Stimulated activated CD8-positive, alpha-beta memory T cell treated with anti-CD3 and anti-CD28 coated beads, Interleukin-4, amount 100 ng/mL, for 1 hour (primary cell): ENCODE measurements around the gene LHFPL2.
"Not testable (repeated sequence)": the region's sequence is repeated elsewhere in the genome, so short reads cannot be mapped to it uniquely, and the experiment has no call there.

Experiments
- DNase-seq, 2 donors: peaks; one replicate each; pipeline ENCODE4 v3.0.0-alpha.2; 2020; ENCODE audit warnings: low read depth in 2 of 2, low spot score in 1 of 2

Gene LHFPL2, protein sequence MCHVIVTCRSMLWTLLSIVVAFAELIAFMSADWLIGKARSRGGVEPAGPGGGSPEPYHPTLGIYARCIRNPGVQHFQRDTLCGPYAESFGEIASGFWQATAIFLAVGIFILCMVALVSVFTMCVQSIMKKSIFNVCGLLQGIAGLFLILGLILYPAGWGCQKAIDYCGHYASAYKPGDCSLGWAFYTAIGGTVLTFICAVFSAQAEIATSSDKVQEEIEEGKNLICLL

DNA sequence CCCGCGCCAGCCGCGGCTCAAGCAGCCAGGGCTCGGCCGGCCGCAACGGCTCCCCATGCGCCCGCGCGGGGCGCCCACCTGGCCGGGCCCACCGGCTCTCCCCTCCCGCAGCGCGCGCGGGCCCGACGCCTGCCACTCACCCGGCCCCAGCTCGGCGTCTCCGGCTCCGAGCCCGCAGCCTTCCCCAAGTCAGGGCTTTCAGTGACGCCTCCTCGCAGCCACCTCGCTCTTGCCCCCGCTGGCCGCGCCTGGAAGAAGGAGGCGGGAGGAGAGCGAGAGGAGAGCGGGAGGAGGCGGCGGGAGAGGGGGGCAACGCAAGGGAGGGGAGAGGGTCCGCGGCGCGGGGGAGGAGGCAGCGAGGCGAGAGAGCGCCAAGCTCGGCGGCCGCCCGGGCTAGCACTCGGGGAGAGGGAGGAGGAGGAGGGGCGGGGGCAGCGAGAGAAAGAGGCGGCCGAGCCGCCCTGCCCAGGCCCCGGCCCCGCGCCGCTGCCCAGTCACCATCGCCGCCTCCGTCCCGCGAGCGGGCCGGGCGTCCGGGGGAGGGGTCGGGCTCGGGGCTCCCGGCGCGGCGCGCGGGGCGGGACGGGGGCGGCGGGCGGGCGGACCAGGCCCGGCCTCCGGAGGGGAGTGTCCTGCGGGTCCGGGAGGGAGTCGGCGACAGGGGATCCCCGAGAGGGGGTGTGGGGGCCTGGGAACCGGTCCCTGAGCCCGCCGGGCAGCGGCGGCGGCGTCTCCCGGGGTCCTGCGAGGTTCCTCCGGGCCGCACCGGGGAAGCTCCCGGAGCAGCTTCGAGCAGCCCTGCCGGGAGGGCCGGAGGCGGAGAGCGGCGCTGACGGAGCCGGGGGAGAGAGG is at the start of gene LHFPL2:
Gene LHFPL2, minus strand, starts transcription at position 414 of the 852 bp plus-strand sequence. CDS start 138,559 bp downstream, outside the sequence.
- no peak for DNase-seq

DNA sequence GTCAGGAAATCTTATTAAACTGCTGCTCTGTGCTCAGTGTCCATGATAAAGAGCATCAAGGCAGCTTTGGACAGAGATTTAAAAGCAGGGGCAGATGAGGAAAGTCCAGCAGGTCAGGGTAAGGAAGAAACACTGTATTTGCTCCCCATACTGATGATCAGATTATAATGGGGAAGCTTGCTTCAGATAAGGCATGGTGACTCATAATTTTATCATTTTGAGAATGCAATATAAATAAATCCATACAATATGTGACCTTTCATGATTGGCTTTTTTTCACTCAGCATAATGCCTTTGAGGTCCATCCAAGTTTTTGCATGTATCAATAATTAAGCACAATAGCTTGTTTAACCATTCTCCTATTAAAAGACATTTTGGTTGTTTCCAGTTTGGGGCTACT is 48.1 kb upstream of the LHFPL2 start:
- no peak for DNase-seq

DNA sequence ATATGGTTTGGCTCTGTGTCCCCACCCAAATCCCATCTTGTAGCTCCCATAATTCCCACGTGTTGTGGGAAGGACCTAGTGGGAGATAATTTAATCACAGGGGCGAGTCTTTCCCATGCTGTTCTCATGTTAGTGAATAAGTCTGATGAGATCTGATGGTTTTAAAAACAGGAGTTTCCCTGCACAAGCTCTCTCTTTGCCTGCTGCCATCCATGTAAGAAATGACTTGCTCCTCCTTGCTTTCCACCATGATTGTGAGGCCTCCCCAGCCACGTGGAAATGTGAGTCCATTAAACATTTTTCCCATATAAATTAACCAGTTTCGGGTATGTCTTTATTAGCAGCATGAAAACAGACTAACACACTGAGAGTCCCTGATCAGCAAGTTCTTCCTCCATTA is 47.5 kb upstream of the LHFPL2 start:
- not testable (repeated sequence) for DNase-seq

DNA sequence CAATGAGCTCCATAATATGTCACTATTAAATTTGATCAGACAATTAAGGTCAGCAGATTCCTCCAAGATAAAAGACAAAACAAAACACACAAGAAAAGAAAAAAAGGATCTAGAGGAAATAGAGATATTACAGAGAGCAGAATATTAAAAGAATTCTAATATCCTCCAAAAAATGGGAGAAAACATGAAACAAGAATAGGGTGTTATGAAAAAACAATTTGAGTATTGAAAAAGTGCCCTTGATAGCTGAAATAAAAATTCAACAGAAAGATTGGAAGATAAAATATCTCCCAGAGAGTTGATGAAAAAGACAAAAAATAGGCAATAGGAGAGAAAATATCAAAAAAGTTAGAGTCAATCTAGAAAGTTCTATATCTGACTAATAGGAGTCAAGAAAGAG is 44.8 kb upstream of the LHFPL2 start:
- DNase-seq, result no peak

DNA sequence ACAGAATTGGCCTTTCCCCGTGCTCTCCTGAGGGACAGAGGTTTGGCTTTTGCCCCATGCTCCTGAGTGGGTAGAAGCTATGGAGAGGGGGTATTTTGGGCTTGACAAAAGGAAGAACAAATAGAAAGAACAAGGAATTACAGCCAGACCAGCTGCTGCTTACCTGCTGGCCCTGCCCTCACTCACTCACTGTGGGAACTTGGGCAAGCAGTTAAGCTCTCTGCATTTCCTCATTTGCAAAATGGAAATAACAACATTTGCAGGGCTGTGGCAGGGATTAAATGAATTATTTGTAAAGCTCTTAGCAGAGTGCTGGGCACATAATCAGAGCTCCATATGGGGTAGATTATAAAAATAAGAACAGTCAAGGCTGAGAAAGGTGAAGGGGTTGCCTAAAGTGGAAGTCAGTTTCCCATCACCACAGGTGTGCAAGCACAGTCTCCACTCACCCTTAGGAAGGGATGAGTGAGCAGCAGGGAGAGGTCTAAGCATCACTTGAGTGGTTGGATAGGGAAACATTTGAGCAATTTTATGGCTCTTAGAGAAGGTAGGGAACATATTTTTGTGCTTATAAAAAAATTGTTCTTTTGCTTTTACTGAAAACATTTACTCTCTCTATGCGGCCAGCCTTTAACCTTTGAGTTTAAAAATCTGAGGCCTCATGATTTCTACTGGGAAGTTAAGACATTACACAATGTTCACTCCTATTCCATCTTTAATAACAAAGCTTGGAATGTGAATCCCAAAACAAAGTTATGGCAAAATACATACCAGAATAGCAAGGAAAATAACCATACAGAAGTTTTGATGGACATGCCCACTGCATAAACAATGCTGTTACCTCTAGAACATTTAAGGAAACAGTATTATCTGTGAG is 42.8 kb upstream of the LHFPL2 start:
- DNase-seq, result no peak

DNA sequence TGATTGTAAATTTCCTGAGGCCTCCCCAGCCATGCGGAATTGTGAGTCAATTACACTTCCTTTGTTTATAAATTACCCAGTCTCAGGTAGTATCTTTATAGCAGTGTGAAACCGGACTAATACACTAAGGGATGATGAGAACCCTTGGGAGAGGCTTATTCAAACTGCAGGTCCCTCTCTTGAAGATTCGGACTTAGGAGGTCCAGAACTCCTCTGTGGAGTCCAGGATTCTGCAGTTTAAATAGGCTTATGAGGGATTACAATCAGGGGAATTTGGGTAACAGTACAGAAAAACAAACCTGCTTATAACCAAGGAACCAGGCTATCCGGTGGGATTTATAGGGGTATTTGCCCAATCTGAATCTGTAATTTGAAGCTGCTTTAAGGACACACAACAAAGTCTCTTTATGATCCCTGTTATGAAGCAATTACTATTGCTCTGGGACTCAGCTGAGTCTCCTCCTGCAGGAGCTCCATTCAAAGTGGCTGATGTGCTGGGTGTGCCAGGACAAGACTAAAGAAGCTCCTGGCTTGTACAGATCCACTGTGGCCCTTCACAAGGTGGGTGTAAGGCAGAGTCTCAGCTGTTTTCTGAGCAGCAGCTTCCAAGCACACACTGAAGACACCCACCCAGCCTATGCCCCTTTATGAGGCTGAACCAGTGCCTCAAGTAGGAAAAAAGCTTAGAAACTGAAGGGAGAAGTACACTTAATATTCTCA is 41.8 kb upstream of the LHFPL2 start:
- no peak for DNase-seq

DNA sequence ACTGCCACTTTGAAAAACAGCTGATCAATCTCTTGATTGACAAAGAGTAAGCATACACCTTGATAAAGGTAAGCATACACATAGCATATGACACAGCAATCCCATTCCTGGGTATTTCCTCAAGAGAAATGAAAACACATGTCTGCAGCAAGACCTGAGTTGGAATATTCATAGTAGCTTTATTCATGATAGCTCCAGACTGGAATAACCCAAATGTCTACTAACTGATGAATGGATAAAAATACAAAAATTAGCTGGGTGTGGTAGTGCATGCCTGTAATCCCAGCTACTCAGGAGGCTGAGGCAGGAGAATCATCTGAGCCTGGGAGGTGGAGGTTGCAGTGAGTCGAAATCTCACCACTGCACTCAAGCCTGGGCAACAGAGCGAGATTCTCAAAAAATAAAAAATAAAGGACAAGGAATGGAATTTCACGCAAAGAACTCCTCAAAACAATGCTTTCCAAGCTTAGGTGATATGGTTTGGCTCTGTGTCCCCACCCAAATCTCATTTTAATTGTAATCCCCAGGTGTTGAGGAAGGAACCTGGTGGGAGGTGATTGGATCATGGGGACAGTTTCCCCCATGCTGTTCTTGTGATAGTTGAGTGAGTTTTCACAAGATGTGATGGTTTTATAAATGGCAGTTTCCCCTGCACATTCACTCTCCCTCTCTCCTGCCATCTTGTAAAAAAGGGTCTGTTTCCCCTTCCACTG is 41.1 kb upstream of the LHFPL2 start:
- no peak for DNase-seq

DNA sequence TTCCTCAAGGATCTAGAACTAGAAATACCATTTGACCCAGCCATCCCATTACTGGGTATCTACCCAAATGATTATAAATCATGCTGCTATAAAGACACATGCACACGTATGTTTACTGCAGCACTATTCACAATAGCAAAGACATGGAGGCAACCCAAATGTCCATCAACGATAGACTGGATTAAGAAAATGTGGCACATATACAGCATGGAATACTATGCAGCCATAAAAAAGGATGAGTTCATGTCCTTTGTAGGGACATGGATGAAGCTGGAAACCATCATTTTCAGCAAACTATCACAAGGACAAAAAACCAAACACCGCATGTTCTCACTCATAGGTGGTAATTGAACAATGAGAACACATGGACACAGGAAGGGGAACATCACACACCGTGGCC is 38.9 kb upstream of the LHFPL2 start:
- not testable (repeated sequence) for DNase-seq

DNA sequence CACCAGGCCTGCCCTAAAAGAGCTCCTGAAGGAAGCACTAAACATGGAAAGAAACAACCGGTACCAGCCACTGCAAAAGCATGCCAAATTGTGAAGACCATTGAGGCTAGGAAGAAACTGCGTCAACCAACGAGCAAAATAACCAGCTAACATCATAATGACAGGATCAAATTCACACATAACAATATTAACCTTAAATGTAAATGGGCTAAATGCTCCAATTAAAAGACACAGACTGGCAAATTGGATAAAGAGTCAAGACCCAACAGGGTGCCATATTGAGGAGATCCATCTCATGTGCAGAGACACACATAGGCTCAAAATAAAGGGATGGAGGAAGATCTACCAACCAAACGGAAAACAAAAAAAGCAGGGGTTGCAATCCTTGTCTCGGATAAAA is 35.3 kb upstream of the LHFPL2 start:
- not testable (repeated sequence) for DNase-seq

DNA sequence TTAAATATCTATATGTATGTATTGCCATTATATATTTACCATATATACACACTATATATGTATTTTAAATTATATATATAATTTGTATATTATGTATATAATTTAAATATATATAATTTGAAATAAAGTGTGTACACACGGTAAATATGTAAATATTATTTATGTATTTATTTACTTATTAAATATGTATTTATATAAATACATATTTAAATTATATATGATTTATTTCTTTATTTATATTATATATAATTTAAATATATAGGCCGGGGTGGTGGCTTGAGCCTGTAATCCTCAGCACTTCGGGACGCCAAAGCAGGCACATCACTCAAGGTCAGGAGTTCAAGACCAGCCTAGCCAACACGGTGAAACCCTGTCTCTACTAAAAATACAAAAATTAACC is 31.3 kb upstream of the LHFPL2 start:
- DNase-seq, result no peak

DNA sequence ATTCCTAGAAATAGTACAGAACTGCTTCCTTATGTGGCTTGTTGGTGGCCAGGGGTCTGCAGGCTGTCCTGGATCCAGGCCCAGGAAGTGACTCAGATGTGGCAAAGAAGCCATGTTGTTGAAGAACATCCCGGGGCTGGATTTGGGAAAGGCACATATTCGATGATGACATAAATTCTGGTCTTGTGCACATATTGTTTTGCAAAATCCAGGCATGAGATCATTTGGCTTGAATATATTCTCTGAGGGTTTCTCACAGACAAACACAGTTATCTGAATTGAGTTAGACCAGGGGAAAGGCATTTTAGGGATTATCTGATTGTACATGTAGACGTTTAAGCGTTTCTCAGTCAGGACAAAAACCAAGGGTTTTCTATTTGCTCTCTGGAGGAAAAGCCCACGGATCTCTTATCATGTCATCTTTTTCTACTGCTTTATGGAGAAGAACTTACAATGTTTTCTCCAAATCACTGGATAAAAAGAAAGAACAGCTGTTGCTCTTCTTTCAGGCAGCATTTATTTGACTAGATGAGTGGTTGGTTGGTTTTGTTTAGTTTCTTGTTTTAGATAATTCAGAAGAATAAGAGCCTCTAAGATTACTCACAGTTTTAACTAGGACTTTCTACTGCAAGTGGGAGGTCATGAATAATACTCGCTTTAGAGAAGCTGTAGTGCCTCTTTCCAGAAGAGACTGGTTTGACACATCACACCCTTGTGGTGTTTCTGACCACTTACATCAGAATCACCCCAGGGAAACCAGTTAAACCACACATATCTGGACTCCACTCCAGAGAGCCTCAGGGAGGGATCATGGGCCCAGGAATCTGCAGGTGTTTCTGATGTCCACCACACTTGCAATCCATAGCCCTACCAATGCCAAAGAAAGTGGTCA is 29.5 kb upstream of the LHFPL2 start:
- DNase-seq, result no peak

DNA sequence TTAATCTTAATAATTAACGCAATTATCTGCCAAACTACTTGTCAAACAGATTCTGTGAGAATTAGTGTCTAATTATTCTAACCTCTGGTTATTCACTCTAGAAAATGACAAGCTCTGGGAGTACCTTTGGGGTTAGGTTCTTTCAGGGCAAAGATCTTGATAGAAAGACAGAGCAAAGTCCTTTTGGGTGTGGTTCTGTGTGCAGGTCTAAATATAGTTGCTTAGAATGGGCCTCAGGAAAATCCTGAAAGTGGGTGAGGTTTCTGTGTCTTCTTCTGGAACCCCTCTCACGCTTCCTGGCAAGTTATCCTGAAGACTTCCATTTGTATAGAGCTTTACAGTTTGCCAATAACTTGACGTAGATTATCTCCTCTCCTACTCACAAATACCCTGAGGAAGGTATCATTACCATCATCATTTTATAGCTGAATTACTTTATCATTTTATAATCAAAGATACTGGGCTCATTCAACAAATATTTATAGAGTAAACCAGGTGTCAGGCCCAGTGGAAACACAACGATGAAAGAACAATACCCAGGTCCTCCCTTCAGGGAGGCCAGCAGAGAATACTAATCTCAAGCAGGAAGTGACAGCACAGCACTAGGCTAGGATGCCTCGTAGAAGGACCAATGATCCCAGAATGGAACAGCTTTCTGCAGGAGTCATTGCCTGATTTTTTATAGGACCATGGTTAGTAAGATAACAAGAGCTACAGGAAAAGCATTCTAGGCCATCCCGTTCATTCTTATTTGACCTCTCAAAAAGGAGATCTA is 27.6 kb upstream of the LHFPL2 start:
- DNase-seq, result no peak

DNA sequence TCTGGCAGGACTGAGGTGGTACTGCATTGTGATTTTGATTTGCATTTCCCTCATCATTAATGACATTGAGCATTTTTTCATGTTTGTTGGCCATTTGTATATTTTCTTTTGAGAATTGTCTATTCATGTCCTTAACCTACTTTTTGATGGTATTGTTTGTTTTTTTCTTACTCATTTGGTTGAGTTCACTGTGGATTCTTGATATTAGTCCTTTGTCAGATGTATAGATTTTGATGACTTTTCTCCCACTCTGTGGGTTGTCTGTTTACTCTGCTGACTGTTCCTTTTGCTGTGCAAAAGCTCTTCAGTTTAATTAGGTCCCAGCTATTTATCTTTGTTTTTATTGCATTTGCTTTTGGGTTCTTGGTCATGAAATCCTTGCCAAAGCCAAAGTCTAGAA is 25.3 kb upstream of the LHFPL2 start:
- not testable (repeated sequence) for DNase-seq

DNA sequence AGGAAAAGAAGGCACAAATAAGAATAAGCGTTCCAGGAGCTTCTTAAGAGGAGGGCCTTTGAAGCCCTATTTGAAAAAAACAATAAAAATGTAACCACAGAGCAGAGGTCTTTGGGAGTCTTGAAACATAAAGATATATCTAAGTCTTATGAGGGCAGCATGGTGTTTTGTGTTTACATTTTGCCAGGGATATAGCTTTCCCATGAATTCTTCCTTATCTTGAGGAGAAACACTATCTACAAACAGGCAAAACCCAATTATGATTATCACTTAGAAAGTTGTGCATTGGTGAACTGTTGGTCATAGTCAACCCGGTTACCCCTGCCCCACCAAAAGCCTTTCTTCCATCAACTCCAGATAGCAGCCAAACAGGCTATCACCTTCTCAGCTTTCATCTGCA is 23.6 kb upstream of the LHFPL2 start:
- DNase-seq, result no peak

DNA sequence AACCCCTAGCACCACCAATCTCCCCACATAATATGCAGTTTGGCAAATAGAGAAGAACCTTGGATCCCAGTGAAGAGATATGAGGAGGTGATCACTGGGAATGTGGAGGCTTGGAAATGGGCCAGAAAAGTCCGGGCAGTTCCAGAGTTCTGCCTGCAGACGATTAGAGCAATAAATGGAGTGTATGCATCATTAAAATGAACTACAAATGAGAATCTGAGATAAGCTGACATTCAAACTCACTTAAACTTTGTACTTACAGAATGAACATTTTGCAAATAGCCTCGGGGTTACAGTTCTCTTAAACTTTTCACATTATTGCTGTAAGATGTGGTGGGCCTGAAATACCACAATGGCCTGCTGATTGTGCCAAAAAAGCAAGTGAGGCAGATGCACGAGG is 23.0 kb upstream of the LHFPL2 start:
- DNase-seq, result no peak

DNA sequence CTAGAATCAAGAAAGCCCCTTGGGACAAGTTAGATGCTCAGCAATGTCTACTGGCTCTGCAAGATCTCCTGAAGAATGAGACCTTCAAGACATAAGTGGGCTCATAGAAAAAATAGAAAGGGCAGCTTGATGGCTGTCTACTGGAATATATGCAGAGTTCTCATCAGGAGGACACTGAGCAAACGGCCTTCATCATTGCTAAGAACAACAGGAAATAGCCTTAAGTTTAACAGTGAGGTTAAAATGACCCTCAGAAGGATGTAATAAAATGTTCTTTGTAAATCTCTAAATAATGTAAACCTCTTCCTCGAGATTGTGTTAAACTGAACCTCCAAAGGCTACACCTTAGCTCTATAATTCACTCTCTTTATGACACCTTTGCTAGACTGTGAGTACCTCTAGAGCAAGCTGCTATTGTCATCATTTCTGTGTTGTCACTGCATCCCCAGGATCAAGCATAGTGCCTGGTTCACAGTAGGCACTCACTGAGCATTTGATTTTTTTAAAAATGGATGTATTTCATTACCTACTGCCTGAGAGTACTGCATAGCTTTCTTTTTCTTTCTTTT is 22.2 kb upstream of the LHFPL2 start:
- no peak for DNase-seq

DNA sequence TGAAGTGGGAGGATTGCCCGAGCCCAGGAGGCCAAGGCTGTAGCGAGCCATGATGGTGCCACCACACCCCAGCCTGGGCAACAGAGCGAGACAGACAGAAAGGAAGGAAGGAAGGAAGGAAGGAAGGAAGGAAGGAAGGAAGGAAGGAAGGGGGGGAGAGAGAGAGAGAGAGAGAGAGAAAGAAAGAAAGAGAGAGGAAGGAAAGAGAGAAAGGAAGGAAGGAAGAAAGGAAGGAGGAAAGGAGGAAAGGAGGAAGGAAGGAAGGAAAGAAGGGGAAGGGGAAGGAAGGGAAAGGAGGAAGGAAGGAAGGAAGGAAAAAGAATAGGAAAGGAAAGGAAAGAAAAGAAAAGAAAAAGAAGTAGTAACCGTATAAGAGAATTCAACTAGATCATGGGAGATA is 20.8 kb upstream of the LHFPL2 start:
- no peak for DNase-seq

DNA sequence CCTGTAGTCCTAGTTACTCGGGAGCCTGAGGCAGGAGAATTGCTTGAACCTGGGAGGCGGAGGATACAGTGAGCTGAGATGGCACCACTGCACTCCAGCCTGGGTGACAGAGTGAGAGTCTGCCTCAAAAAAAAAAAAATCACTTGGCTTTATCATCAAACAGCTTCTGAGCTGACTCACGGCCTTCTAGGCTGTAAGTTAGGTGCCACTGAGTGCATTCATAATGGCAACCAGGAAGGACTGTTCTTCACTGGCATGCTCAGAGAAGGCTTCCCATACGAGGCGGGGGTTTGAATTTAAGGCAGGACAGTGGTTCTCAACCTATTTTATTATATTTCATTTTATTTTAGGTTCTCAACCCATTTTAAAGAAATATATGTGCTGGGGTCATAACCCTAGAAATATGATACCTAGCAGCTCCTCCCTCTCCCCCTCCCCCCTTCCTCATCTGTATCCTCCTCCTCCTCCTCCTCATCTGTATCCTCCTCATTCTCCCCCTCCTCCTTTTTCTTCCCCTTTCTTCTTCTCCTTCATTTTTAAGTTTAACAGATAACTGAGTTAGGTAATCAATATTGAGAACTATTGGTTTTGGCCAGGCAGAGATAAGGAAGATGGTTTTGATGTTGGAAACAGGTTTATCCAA is 19.0 kb upstream of the LHFPL2 start:
- DNase-seq, result no peak
